ENCODE measurements around the gene HS2ST1. TPM values are rescaled to one million over a fixed set of nuclear protein-coding genes. Genes with fewer than 3 reads are reported as not detected.

The HS2ST1 gene
- polyA plus RNA-seq, 1 donor (not counting 4 experiments of a cell fraction or from before 2014, with no cell fraction given), result 18.7 TPM

GRCh38 chr1:87155170-87155569 is 240.7 kb downstream of the HS2ST1 start:
- H3K36me3 ChIP-seq (ENCODE audit: control insufficient read depth in 2 of 2, extremely low read depth in 1 of 2, insufficient read depth in 2 of 2, low read length in 2 of 2), result no peaks in the 10 kb centered on the region
- H3K4me3 ChIP-seq (ENCODE audit: control insufficient read depth in 2 of 3, extremely low read depth in 1 of 3, insufficient read depth in 2 of 3, low read depth in 1 of 3, low read length in 3 of 3), result no peak overlapping the region
- H4K20me1 ChIP-seq (ENCODE audit: control insufficient read depth, extremely low read depth, insufficient read depth, low read length), result no peaks in the 10 kb centered on the region
- no peaks in the 10 kb centered on the region for H3K9me3 ChIP-seq (ENCODE audit: control insufficient read depth, low read depth, low read length)
- no peak for TF ChIP-seq EZH2 (IDR thresholded peaks at IDR 0.05; ENCODE audit: low read length)
- no peak for TF ChIP-seq CTCF (optimal IDR thresholded peaks at IDR 0.05 in 1 of 3, IDR thresholded peaks at IDR 0.05 in 1 of 3, conservative IDR thresholded peaks at IDR 0.05 in 1 of 3; ENCODE audit: extremely low read depth in 1 of 3, insufficient read depth in 2 of 3, low read length in 3 of 3)
- FAIRE-seq (no peak), DNase-seq (ENCODE audit: low read depth, low spot score) (no peak)
- no peak overlapping the region for H3K27ac ChIP-seq (ENCODE audit: control insufficient read depth, insufficient read depth, low read length)
- no peak overlapping the region for H2AFZ ChIP-seq (ENCODE audit: control insufficient read depth, low read length)
- dilution Hi-C loops (cut with MboI; ENCODE audit: extremely low pct_ligation_motif_present, low sequenced_read_pairs), result no loop called here
- peaks cover 10% of the 10 kb centered on the region for H3K4me1 ChIP-seq (ENCODE audit: control insufficient read depth, extremely low read depth, insufficient read depth, low read length)
- no peak overlapping the region for H3K9ac ChIP-seq (ENCODE audit: control insufficient read depth, extremely low read depth, insufficient read depth, low read length)
- H3K27me3 ChIP-seq (ENCODE audit: control insufficient read depth, extremely low read depth, insufficient read depth, low read length), result no peaks in the 10 kb centered on the region
- H3K79me2 ChIP-seq (ENCODE audit: control insufficient read depth, insufficient read depth, low read length), result no peaks in the 10 kb centered on the region
- no peak overlapping the region for H3K4me2 ChIP-seq (ENCODE audit: control insufficient read depth, extremely low read depth, insufficient read depth, low read depth, low read length)
- no peaks in the 10 kb centered on the region for H3K9me1 ChIP-seq (ENCODE audit: control insufficient read depth, extremely low read depth, insufficient read depth, low read length)

- dilution Hi-C loops (cut with MboI; ENCODE audit: extremely low pct_ligation_motif_present, low sequenced_read_pairs), result no loop called here
- H3K9me3 ChIP-seq (ENCODE audit: control insufficient read depth, low read depth, low read length), result no peaks in the 10 kb centered on the region
- H4K20me1 ChIP-seq (ENCODE audit: control insufficient read depth, extremely low read depth, insufficient read depth, low read length), result no peaks in the 10 kb centered on the region
- H3K79me2 ChIP-seq (ENCODE audit: control insufficient read depth, insufficient read depth, low read length), result no peaks in the 10 kb centered on the region
- no peak overlapping the region for H3K4me3 ChIP-seq (ENCODE audit: control insufficient read depth in 2 of 3, extremely low read depth in 1 of 3, insufficient read depth in 2 of 3, low read depth in 1 of 3, low read length in 3 of 3)
- no peak for FAIRE-seq
- H3K36me3 ChIP-seq (ENCODE audit: control insufficient read depth in 2 of 2, extremely low read depth in 1 of 2, insufficient read depth in 2 of 2, low read length in 2 of 2), result no peaks in the 10 kb centered on the region
- no peak overlapping the region for H3K9ac ChIP-seq (ENCODE audit: control insufficient read depth, extremely low read depth, insufficient read depth, low read length)
- H3K27me3 ChIP-seq (ENCODE audit: control insufficient read depth, extremely low read depth, insufficient read depth, low read length), result no peaks in the 10 kb centered on the region
- no peak for TF ChIP-seq EZH2 (IDR thresholded peaks at IDR 0.05; ENCODE audit: low read length)
- no peak for TF ChIP-seq CTCF (optimal IDR thresholded peaks at IDR 0.05 in 1 of 3, IDR thresholded peaks at IDR 0.05 in 1 of 3, conservative IDR thresholded peaks at IDR 0.05 in 1 of 3; ENCODE audit: extremely low read depth in 1 of 3, insufficient read depth in 2 of 3, low read length in 3 of 3)
- H3K4me2 ChIP-seq (ENCODE audit: control insufficient read depth, extremely low read depth, insufficient read depth, low read depth, low read length), result no peak overlapping the region
- no peak for DNase-seq (ENCODE audit: low read depth, low spot score)
- no peak overlapping the region for H3K27ac ChIP-seq (ENCODE audit: control insufficient read depth, insufficient read depth, low read length)
- H3K4me1 ChIP-seq (ENCODE audit: control insufficient read depth, extremely low read depth, insufficient read depth, low read length), result peaks cover 10% of the 10 kb centered on the region
- no peak overlapping the region for H2AFZ ChIP-seq (ENCODE audit: control insufficient read depth, low read length)
- H3K9me1 ChIP-seq (ENCODE audit: control insufficient read depth, extremely low read depth, insufficient read depth, low read length), result no peaks in the 10 kb centered on the region
Observed at GRCh38 chr1:87155648-87156047, 241.2 kb downstream of the HS2ST1 start.

All from keratinocyte (primary cell).